Ectodermal cell (in vitro differentiated cells): ENCODE measurements around the gene SHROOM3.

Experiments
- H3K27ac ChIP-seq: 2 replicates; pipeline ENCODE4 v1.7.0; 2013; ENCODE audit warnings: mild to moderate bottlenecking, low read depth, low read length; ENCODE audit not compliant: insufficient read depth, poor library complexity, severe bottlenecking
- H3K27me3 ChIP-seq: 2 replicates; pipeline ENCODE4 v1.7.0; 2013; ENCODE audit warnings: mild to moderate bottlenecking, low read length; ENCODE audit not compliant: insufficient read depth, control insufficient read depth, poor library complexity, severe bottlenecking
- H3K36me3 ChIP-seq: one replicate; pipeline ENCODE4 v1.7.0; 2013; ENCODE audit warnings: low read length; ENCODE audit not compliant: control insufficient read depth, insufficient read depth
- H3K4me1 ChIP-seq: one replicate; pipeline ENCODE4 v1.7.0; 2013; ENCODE audit warnings: low read length; ENCODE audit not compliant: control insufficient read depth, insufficient read depth
- H3K4me3 ChIP-seq: 2 replicates; pipeline ENCODE4 v1.7.0; 2013; ENCODE audit warnings: low read depth, low read length, control low read depth; ENCODE audit not compliant: insufficient read depth
- H3K9me3 ChIP-seq: 2 replicates; pipeline ENCODE4 v1.7.0; 2013; ENCODE audit warnings: mild to moderate bottlenecking, low read length, moderate library complexity; ENCODE audit not compliant: control insufficient read depth
- WGBS, 2 experiments: methylation state at CpG; one replicate each; pipeline ENCODE4 v1.1.7; 2013; ENCODE audit warnings: missing lambda C conversion rate in 2 of 2; 5-methylcytosine and 5-hydroxymethylcytosine counted together

Gene SHROOM3

DNA sequence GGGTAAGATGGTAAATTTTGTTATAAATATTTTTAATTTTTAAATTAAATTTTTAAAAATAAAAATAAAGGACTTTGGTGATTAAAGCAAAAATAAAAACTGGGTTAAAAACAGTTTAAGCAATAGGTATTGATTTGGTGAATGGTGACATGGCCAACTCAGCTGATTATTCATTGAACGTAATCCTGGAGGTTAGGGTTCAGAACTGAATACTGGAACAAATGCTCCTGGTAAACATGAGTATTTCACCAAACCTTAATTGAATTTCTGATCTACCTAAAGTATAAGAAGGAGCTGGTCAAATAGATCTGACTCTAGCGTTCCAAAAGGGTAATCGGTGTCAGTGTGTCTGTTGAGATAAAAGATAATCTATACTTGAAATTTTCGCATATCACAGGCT lies 141.8 kb downstream of the SHROOM3 start:
- H3K4me1 ChIP-seq: no peaks in the 10 kb centered on the region
- H3K9me3 ChIP-seq: no peaks in the 10 kb centered on the region
- no peaks in the 10 kb centered on the region for H3K27me3 ChIP-seq
- H3K4me3 ChIP-seq: no peak overlapping the region
- no peak overlapping the region for H3K27ac ChIP-seq
- 97 to 100% methylated on average over 3 to 4 of the region's 4 CpGs for WGBS, 2 experiments
- H3K36me3 ChIP-seq: no peaks in the 10 kb centered on the region

DNA sequence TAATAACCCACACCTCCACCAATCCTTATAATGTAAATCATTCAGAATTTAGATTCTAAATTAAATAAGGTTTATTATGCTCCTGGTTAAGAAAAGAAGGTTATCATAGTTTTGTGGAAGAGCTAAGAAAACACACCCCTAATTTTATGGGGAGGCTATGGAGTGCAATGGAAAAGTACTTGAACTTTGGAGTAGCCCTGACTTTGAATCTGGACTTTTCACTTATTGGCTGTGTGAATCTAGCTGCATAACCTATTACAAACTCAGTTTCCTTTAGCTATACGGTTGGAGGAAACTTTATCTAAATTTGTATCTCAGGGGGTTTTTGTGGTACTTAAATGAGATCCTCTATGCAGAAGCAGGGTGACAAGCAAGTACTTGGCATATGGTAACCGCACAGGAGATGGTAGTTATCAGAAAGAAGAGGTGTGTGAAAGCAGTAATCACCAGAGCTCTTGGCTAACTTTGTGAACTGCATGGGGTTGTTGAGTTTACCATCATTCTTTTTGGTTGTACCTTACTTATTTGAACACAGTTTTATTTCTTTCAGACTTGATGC lies 143.1 kb downstream of the SHROOM3 start:
- Histone ChIP-seq H3K27me3 (no peaks in the 10 kb centered on the region), H3K36me3 (no peaks in the 10 kb centered on the region), H3K9me3 (no peaks in the 10 kb centered on the region), H3K27ac (no peak overlapping the region), H3K4me1 (no peaks in the 10 kb centered on the region), H3K4me3 (no peak overlapping the region)
- WGBS, 2 experiments: 91 to 100% methylated on average over 2 of the region's 2 CpGs

DNA sequence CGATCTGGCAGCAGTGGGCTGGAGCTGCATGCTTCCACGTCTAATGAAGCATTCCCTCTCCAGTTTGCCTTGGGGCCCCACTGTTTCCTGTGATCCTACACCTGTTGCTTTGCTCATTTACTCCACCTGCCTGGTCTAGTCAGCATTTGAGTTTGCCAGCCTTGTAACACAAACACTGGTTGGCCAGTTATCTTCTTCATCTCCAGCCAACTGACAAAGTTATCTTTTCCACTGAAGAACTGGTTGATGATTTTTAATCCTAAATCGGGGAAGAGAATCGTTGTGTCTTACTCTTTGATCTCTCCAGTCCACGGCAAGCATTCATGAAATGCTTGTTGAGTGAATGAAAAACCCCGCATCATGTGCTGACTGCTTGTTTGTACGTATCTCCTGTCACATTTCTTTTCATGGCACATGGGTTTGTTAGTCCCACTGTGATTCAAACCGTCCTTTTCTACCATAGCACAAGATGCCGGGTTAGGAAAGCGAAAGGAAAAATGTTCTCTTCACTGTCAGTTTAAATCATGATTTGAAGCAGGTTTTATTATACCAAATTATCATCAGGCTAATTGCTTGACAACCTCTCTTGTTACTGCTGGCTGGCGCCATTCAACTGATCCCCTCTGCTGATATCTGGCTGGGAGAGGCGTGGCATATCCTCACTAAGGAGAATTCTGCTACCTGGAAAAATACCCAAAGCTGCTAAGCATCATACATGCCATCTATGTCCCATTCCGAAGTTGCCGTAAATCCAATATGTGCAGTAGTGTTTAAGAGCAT lies 144.8 kb downstream of the SHROOM3 start:
- Histone ChIP-seq H3K27me3 (no peaks in the 10 kb centered on the region), H3K9me3 (no peaks in the 10 kb centered on the region), H3K27ac (no peak overlapping the region), H3K4me3 (no peak overlapping the region), H3K36me3 (no peaks in the 10 kb centered on the region), H3K4me1 (peaks cover 3% of the 10 kb centered on the region)
- 93 to 94% methylated on average over 14 of the region's 14 CpGs for WGBS, 2 experiments

DNA sequence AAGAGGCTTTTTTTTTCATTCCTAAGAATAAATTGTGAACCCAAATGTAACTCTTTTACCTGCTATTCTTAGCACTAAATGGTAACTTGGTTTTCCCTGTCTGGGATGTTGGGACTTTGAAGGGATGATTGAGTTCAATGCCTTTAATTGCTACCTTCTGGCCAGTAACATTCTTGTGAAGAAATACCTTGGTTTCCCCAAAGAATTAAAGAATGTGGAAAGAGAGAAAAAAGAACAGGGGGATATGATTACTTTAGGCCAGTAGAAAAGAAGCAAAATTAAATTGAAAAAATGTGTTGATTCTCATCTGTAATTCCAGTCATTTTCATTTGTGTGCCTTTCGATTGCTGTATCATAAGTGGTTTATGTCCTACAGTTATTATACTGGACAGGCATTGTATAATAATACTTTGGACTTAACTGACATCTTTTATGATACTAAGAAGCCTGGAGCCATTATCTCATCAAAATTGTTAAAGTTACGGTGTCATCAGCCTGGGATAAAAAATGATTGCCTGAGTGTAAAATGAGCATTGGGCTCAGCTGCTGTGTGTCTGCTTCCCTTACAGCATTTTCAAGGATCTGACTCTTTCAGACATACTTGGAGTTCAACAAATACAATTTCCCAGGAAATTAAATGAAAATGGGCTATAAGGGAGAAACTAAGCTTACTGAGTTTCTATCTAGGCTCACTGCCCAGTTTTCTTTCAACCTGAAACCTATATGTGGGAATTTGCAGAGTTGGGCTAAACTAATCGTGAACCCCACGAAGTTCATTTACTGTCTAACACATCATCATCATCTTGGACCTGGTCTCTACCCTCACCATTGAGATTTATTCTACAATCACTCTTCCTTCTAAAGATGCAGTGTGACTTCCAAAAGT lies 146.3 kb downstream of the SHROOM3 start:
- H3K4me1 ChIP-seq: peaks cover 18% of the 10 kb centered on the region
- no peak overlapping the region for H3K27ac ChIP-seq
- WGBS, 2 experiments: 89 to 97% methylated on average over 4 of the region's 4 CpGs
- H3K36me3 ChIP-seq: no peaks in the 10 kb centered on the region
- H3K27me3 ChIP-seq: no peaks in the 10 kb centered on the region
- H3K4me3 ChIP-seq: no peak overlapping the region
- no peaks in the 10 kb centered on the region for H3K9me3 ChIP-seq

DNA sequence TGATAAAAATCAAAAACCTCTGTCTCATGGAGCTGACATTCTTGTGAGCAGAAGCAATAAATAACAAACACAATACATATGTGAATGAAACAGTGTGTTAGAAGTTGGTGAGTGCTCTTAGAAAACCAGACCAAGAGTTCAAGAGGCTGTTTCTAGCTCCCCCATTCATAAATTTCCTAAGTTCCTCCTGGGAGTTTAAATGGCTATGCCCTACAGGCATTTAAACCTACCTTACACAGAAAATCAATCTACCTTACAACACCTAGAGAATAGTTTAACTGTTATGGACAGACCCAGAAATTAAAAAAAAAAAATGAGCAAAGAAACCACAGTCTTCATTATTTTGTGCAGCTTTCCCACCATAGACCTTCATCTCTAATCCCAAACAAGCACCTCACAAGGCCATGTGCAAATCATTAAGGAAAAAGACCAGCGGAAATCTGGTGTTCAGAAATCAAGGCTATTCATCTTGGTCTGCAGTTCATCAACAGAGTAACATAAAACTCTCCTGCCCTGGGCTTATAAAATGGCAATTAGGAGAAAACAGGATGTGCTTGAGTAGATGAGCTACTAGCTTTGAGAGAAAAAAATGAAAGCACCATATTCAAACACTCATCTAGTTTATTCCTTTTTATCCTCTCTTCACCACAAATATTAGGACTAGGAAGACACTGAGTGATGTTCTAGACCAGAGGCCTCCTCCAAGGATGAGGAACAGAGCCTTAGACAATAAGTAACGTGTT lies 147.2 kb downstream of the SHROOM3 start:
- Histone ChIP-seq H3K4me1 (peaks cover 25% of the 10 kb centered on the region), H3K9me3 (no peaks in the 10 kb centered on the region), H3K27me3 (no peaks in the 10 kb centered on the region), H3K27ac (no peak overlapping the region), H3K4me3 (no peak overlapping the region), H3K36me3 (no peaks in the 10 kb centered on the region)
- WGBS, 2 experiments: 96 to 98% methylated on average over 2 of the region's 2 CpGs

DNA sequence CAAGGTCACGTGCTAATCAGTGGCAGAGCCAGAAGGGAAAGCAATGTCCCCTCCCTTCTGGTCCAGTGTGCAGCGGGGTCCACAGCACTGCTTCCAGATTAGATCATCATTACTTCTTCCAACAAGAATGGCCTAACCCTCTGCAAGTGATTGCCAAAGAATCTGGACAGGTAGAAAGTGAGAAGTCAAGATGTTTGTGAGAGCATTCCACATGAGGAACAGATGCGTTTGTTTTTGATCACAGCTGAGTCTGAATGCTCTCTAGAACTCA lies 147.7 kb downstream of the SHROOM3 start:
- no peak overlapping the region for H3K4me3 ChIP-seq
- 94 to 96% methylated on average over 3 of the region's 3 CpGs for WGBS, 2 experiments
- H3K9me3 ChIP-seq: no peaks in the 10 kb centered on the region
- no peaks in the 10 kb centered on the region for H3K36me3 ChIP-seq
- no peaks in the 10 kb centered on the region for H3K27me3 ChIP-seq
- H3K4me1 ChIP-seq: peaks cover 27% of the 10 kb centered on the region
- H3K27ac ChIP-seq: no peak overlapping the region

DNA sequence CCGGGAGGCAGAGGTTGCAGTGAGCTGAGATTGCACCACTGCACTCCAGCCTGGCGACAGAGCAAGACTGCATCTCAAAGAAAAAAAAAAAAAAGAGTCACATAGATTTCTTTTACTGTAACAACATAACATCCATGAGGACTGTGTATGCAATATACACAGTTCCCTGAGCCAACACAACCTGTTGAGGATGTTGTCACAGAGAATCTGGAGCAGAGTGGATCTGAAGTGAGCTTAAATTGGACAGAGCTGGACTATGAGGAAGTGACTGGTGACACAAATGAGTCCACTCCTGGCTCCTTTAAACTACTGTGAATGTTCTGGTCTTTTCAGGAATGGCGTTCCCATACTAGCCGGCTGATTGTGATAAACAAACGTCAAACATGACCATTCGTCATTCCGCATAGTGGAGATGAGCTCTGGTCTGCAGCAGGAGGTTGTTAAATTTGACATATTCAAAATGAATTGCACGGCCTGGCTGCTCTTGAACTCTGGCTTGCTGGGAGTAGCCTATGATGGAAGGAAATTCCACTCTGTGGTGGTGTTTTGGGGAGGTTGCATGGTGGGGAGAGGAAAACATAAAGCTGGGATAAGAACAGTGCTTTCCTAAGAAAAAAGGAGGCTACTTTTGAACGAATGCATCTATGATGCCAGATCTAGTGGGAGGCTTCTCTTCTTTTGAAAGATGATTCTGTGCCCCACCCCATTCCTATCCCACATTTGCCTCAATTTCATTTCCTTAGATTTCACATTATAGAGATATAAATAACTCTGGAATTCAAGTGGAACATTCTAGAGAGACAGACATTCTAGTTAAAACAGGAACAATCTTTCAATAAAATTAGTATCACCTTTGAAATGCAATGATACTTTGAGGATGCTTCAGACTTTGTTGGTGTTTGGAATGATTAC lies 149.5 kb downstream of the SHROOM3 start:
- Histone ChIP-seq H3K36me3 (no peaks in the 10 kb centered on the region), H3K27me3 (no peaks in the 10 kb centered on the region), H3K4me3 (no peak overlapping the region), H3K9me3 (no peaks in the 10 kb centered on the region), H3K4me1 (peaks cover 41% of the 10 kb centered on the region), H3K27ac (no peak overlapping the region)
- 89 to 93% methylated on average over 9 of the region's 9 CpGs for WGBS, 2 experiments

DNA sequence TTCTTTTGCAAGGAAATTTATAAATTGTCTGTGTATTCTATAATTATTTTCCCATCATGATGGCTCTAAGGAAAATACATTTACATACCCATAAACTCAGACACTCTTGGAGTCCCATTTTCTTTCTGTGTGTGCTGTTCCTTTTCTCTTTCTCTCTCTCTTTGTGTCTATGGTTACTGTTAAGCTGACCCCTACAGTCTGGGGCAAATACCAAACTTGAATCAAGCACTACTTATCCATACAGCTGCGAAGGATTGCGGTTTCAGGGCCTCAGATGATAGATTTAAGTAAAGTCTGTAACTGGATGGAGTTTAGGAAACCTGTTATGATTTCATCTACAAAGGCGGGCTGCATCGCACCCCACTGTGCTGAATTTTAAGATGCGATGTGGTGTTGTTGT lies 150.2 kb downstream of the SHROOM3 start:
- Histone ChIP-seq H3K27ac (peak overlapping the region; percentile 76), H3K4me3 (no peak overlapping the region), H3K36me3 (no peaks in the 10 kb centered on the region), H3K9me3 (no peaks in the 10 kb centered on the region), H3K4me1 (peaks cover 46% of the 10 kb centered on the region), H3K27me3 (no peaks in the 10 kb centered on the region)
- WGBS, 2 experiments: 57 to 74% methylated on average over 5 of the region's 5 CpGs

DNA sequence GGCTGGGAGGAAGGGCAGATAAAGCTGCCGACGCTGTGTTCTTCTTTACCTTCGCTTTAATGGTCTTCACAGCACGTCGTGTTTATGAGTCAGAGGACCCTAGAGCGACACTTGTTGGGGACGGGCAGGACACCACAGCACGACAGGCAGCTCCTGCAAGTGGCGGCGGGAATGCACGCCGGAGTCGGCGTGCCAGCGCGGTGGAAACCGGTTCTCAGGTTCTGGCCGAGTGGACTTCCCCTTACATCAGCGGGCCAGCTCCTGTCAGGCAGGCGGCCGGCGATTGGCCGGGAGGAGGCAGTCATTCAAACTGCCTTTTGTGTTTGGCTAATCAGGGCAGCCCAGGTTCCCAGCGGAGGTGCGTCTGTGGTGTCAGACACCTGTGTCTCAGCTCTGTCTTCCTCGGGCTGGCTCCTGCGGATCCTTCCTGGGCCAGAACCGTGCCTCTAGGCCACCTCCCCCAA lies 150.9 kb downstream of the SHROOM3 start:
- peaks cover 52% of the 10 kb centered on the region for H3K4me1 ChIP-seq
- WGBS, 2 experiments: 1% methylated on average over 28 of the region's 28 CpGs

More for the DNA sequence above, 150.9 kb downstream of the SHROOM3 start:
- Histone ChIP-seq H3K27me3 (no peaks in the 10 kb centered on the region), H3K27ac (peak overlapping the region; percentile 76), H3K4me3 (peak overlapping the region; percentile 22), H3K9me3 (no peaks in the 10 kb centered on the region), H3K36me3 (no peaks in the 10 kb centered on the region)
